ENCODE data around the gene MPST. TPM values are rescaled to one million over a fixed set of nuclear protein-coding genes. Genes with fewer than 3 reads are reported as not detected.
"Not testable (repeated sequence)": the region's sequence is repeated elsewhere in the genome, so short reads cannot be mapped to it uniquely, and the experiment has no call there.

MPST gene
- total RNA-seq, 2 experiments from 2014 or later = 29.6 to 32.7 TPM

- POLR2A ChIA-PET = no interaction called here
- CTCF ChIA-PET = interaction anchor here (0.5 to 0.9 kb wide), 3 partner anchors 10 to 178 kb away, joined by 4 read pairs; no protein-coding TSS in a partner anchor
- peaks cover 21% of the 10 kb centered on the region for H3K9me3 Mint-ChIP-seq
- H3K36me3 Mint-ChIP-seq (ENCODE audit: low read depth) = peaks cover 11% of the 10 kb centered on the region
- no peak overlapping the region for H3K27ac Mint-ChIP-seq
- DNase-seq = no peak
- H3K4me1 Mint-ChIP-seq = no peaks in the 10 kb centered on the region
- H3K27me3 Mint-ChIP-seq = peaks cover 36% of the 10 kb centered on the region
- H3K4me3 Mint-ChIP-seq = no peak overlapping the region
Observed at GRCh38 chr22:36988075-36988832, 31.3 kb upstream of the MPST start.

- H3K4me1 Mint-ChIP-seq, DNase-seq, H3K27ac Mint-ChIP-seq, POLR2A ChIA-PET, H3K4me3 Mint-ChIP-seq: not testable (repeated sequence)
- Mint-ChIP-seq H3K36me3 (ENCODE audit: low read depth) (peaks cover 11% of the 10 kb centered on the region), H3K9me3 (peaks cover 21% of the 10 kb centered on the region), H3K27me3 (peaks cover 36% of the 10 kb centered on the region)
- CTCF ChIA-PET = interaction anchor here (0.5 to 0.7 kb wide), 3 partner anchors 9 to 233 kb away, joined by 3 to 4 read pairs (median 3); no protein-coding TSS in a partner anchor
Observed at GRCh38 chr22:36989012-36989411, 30.5 kb upstream of the MPST start.

- Mint-ChIP-seq H3K27me3 (peaks cover 40% of the 10 kb centered on the region), H3K4me3 (no peak overlapping the region), H3K4me1 (no peaks in the 10 kb centered on the region), H3K27ac (no peak overlapping the region), H3K9me3 (peaks cover 16% of the 10 kb centered on the region), H3K36me3 (ENCODE audit: low read depth) (peaks cover 8% of the 10 kb centered on the region)
- ChIA-PET POLR2A (no interaction called here), CTCF (interaction anchor here (1.1 kb wide), 1 partner anchor 209 kb away, joined by 3 read pairs; no protein-coding TSS in a partner anchor)
- no peak for DNase-seq
Observed at GRCh38 chr22:36990457-36990856, 29.1 kb upstream of the MPST start.

- CTCF ChIA-PET = no interaction called here
Observed at GRCh38 chr22:36991206-36991605, 28.3 kb upstream of the MPST start.

GRCh38 chr22:36997746-36998145 is 21.8 kb upstream of the MPST start:
- no peak for DNase-seq
- ChIA-PET CTCF (interaction anchor here (1.2 to 1.6 kb wide), 2 partner anchors 20 to 216 kb away, joined by 3 to 5 read pairs; no protein-coding TSS in a partner anchor), POLR2A (no interaction called here)
- H3K9me3 Mint-ChIP-seq = no peaks in the 10 kb centered on the region
- H3K27ac Mint-ChIP-seq = no peak overlapping the region
- no peaks in the 10 kb centered on the region for H3K4me1 Mint-ChIP-seq
- H3K36me3 Mint-ChIP-seq (ENCODE audit: low read depth) = no peaks in the 10 kb centered on the region
- H3K27me3 Mint-ChIP-seq = peaks cover 25% of the 10 kb centered on the region
- no peak overlapping the region for H3K4me3 Mint-ChIP-seq

More at GRCh38 chr22:36991206-36991605, 28.3 kb upstream of the MPST start:
- Mint-ChIP-seq H3K9me3 (peaks cover 9% of the 10 kb centered on the region), H3K27ac (no peak overlapping the region), H3K36me3 (ENCODE audit: low read depth) (peaks cover 2% of the 10 kb centered on the region), H3K4me1 (no peaks in the 10 kb centered on the region), H3K4me3 (no peak overlapping the region), H3K27me3 (peaks cover 42% of the 10 kb centered on the region)
- DNase-seq = no peak
- POLR2A ChIA-PET = no interaction called here

- ChIA-PET CTCF (interaction anchor here (0.7 to 1.6 kb wide), 4 partner anchors 21 to 217 kb away, joined by 3 to 5 read pairs (median 4); no protein-coding TSS in a partner anchor), POLR2A (no interaction called here)
- no peak overlapping the region for H3K27ac Mint-ChIP-seq
- no peaks in the 10 kb centered on the region for H3K36me3 Mint-ChIP-seq (ENCODE audit: low read depth)
- no peak overlapping the region for H3K4me3 Mint-ChIP-seq
- DNase-seq = no peak
- H3K4me1 Mint-ChIP-seq = no peaks in the 10 kb centered on the region
- peaks cover 29% of the 10 kb centered on the region for H3K27me3 Mint-ChIP-seq
- H3K9me3 Mint-ChIP-seq = no peaks in the 10 kb centered on the region
Observed at GRCh38 chr22:36998620-36999351, 20.8 kb upstream of the MPST start.

- no peaks in the 10 kb centered on the region for H3K4me1 Mint-ChIP-seq
- H3K27me3 Mint-ChIP-seq = peaks cover 27% of the 10 kb centered on the region
- no peak overlapping the region for H3K27ac Mint-ChIP-seq
- ChIA-PET CTCF (interaction anchor here (1.3 kb wide), 1 partner anchor 197 kb away, joined by 4 read pairs; no protein-coding TSS in a partner anchor), POLR2A (no interaction called here)
- no peak overlapping the region for H3K4me3 Mint-ChIP-seq
- H3K9me3 Mint-ChIP-seq = no peaks in the 10 kb centered on the region
- no peak for DNase-seq
- no peaks in the 10 kb centered on the region for H3K36me3 Mint-ChIP-seq (ENCODE audit: low read depth)
Observed at GRCh38 chr22:36999463-36999862, 20.1 kb upstream of the MPST start.

- Mint-ChIP-seq H3K36me3 (ENCODE audit: low read depth) (no peaks in the 10 kb centered on the region), H3K4me1 (no peaks in the 10 kb centered on the region), H3K9me3 (no peaks in the 10 kb centered on the region), H3K27ac (no peak overlapping the region), H3K27me3 (peaks cover 32% of the 10 kb centered on the region), H3K4me3 (no peak overlapping the region)
- POLR2A ChIA-PET = no interaction called here
- no peak for DNase-seq
- CTCF ChIA-PET = interaction anchor here (1.2 kb wide), 1 partner anchor 10 kb away, joined by 3 read pairs; no protein-coding TSS in a partner anchor
Observed at GRCh38 chr22:37000676-37001534, 18.6 kb upstream of the MPST start.

- CTCF ChIA-PET = no interaction called here
- Mint-ChIP-seq H3K36me3 (ENCODE audit: low read depth) (peaks cover 2% of the 10 kb centered on the region), H3K9me3 (no peaks in the 10 kb centered on the region), H3K27ac (no peak overlapping the region), H3K4me3 (no peak overlapping the region), H3K4me1 (no peaks in the 10 kb centered on the region), H3K27me3 (peaks cover 38% of the 10 kb centered on the region)
- POLR2A ChIA-PET = no interaction called here
- DNase-seq = no peak
Observed at GRCh38 chr22:37001826-37002225, 17.7 kb upstream of the MPST start.

- Mint-ChIP-seq H3K27me3 (peaks cover 37% of the 10 kb centered on the region), H3K4me1 (no peaks in the 10 kb centered on the region), H3K27ac (no peak overlapping the region), H3K36me3 (ENCODE audit: low read depth) (peaks cover 2% of the 10 kb centered on the region), H3K9me3 (no peaks in the 10 kb centered on the region), H3K4me3 (no peak overlapping the region)
- DNase-seq = no peak
- CTCF ChIA-PET = no interaction called here
- POLR2A ChIA-PET = no interaction called here
Observed at GRCh38 chr22:37002633-37003032, 16.9 kb upstream of the MPST start.

GRCh38 chr22:37007651-37008050 is 11.9 kb upstream of the MPST start:
- CTCF ChIA-PET = interaction anchor here (1.2 kb wide), 1 partner anchor 152 kb away, joined by 4 read pairs; no protein-coding TSS in a partner anchor
- no peaks in the 10 kb centered on the region for H3K4me1 Mint-ChIP-seq
- no peak overlapping the region for H3K4me3 Mint-ChIP-seq
- peaks cover 2% of the 10 kb centered on the region for H3K36me3 Mint-ChIP-seq (ENCODE audit: low read depth)
- no peak overlapping the region for H3K27ac Mint-ChIP-seq
- POLR2A ChIA-PET = interaction anchor here (1.0 kb wide), 1 partner anchor 8 kb away, joined by 3 read pairs; no protein-coding TSS in a partner anchor
- DNase-seq = no peak
- H3K27me3 Mint-ChIP-seq = peaks cover 47% of the 10 kb centered on the region
- H3K9me3 Mint-ChIP-seq = no peaks in the 10 kb centered on the region

- peaks cover 42% of the 10 kb centered on the region for H3K27me3 Mint-ChIP-seq
- H3K4me3 Mint-ChIP-seq = no peak overlapping the region
- peaks cover 2% of the 10 kb centered on the region for H3K36me3 Mint-ChIP-seq (ENCODE audit: low read depth)
- ChIA-PET CTCF (interaction anchor here (0.7 to 1.2 kb wide), 2 partner anchors 27 to 152 kb away, joined by 3 to 4 read pairs; no protein-coding TSS in a partner anchor), POLR2A (no interaction called here)
- no peaks in the 10 kb centered on the region for H3K4me1 Mint-ChIP-seq
- no peak for DNase-seq
- H3K27ac Mint-ChIP-seq = no peak overlapping the region
- H3K9me3 Mint-ChIP-seq = no peaks in the 10 kb centered on the region
Observed at GRCh38 chr22:37008365-37008764, 11.2 kb upstream of the MPST start.

All from activated CD4-positive, alpha-beta memory T cell treated with anti-CD3 and anti-CD28 coated beads, Interleukin-2, amount 10 ng/mL, durations not matched to agents 7 days and 5 days (primary cell).